SKM-1 (cell line): ENCODE measurements around the gene ATAD3A.
"Not testable (repeated sequence)": the region's sequence is repeated elsewhere in the genome, so short reads cannot be mapped to it uniquely, and the experiment has no call there.

Source experiments
- DNase-seq: peaks from one replicate; lab custom pipeline; 2025; ENCODE audit not compliant: unreplicated experiment; lab: John Stamatoyannopoulos, UW

The ATAD3A gene

GRCh38 chr1:1511533-1512285 lies at the start of gene ATAD3A:
Gene ATAD3A, plus strand, starts transcription at chr1:1512162. Its CDS starts 107 bp downstream, at chr1:1512269.
- peak; percentile 79 for DNase-seq

GRCh38 chr1:1462318-1462966 lies 49.5 kb upstream of the ATAD3A start:
- no peak for DNase-seq

GRCh38 chr1:1463312-1463711 lies 48.6 kb upstream of the ATAD3A start:
- no peak for DNase-seq

GRCh38 chr1:1468196-1468985 lies 43.6 kb upstream of the ATAD3A start:
- not testable (repeated sequence) for DNase-seq

GRCh38 chr1:1470626-1471388 lies 41.2 kb upstream of the ATAD3A start:
- no peak for DNase-seq

GRCh38 chr1:1471389-1472052 lies 40.4 kb upstream of the ATAD3A start, which contains the start of gene ATAD3B:
Gene ATAD3B, plus strand, starts transcription at chr1:1471765. Its CDS starts 120 bp downstream, at chr1:1471885.
- DNase-seq, result peak; percentile 87

GRCh38 chr1:1472053-1472876 lies 39.7 kb upstream of the ATAD3A start:
- DNase-seq, result not testable (repeated sequence)

- DNase-seq, result not testable (repeated sequence)
Observed at GRCh38 chr1:1476011-1476410, 36.0 kb upstream of the ATAD3A start.

- DNase-seq, result no peak
Observed at GRCh38 chr1:1477206-1477605, 34.8 kb upstream of the ATAD3A start.

- DNase-seq, result no peak
Observed at GRCh38 chr1:1479547-1480487, 32.1 kb upstream of the ATAD3A start.

- DNase-seq, result not testable (repeated sequence)
Observed at GRCh38 chr1:1480488-1480867, 31.5 kb upstream of the ATAD3A start.

- not testable (repeated sequence) for DNase-seq
Observed at GRCh38 chr1:1481811-1482210, 30.2 kb upstream of the ATAD3A start.

- DNase-seq, result no peak
Observed at GRCh38 chr1:1482856-1483255, 29.1 kb upstream of the ATAD3A start.

GRCh38 chr1:1483714-1484113 lies 28.2 kb upstream of the ATAD3A start:
- DNase-seq, result no peak

GRCh38 chr1:1484976-1485750 lies 26.8 kb upstream of the ATAD3A start:
- not testable (repeated sequence) for DNase-seq

- DNase-seq, result not testable (repeated sequence)
Observed at GRCh38 chr1:1485755-1486317, 26.1 kb upstream of the ATAD3A start.

GRCh38 chr1:1487701-1488100 lies 24.3 kb upstream of the ATAD3A start:
- no peak for DNase-seq
